Panc1 (cell line): ENCODE data around the gene SLC9B2. TPM values are rescaled to one million over a fixed set of nuclear protein-coding genes. Genes with fewer than 3 reads are reported as not detected.

Source experiments
- ATAC-seq: fragments of 200-7000 bp; cut with Tn5 transposase; 2 replicates; pipeline ENCODE4 v1.9.1; 2020; ENCODE audit warnings: mild to moderate bottlenecking, moderate library complexity
- BruUV-seq: library from RNA; stranded (reverse); fragments of 400-500 nt; replicated peaks from 2 replicates; lab custom pipeline; 2021; lab: Mats Ljungman, UMichigan
- CTCF ChIA-PET: fragments of 300-600 bp; sonication (Branson Sonifier 250); formaldehyde crosslinking; loops from one replicate; lab custom pipeline; 2022; ENCODE audit warnings: antibody characterized with exemption; lab: Charles Lee
- POLR2A ChIA-PET: fragments of 300-600 bp; sonication (Branson Sonifier 250); formaldehyde crosslinking; loops from one replicate; lab custom pipeline; 2022; ENCODE audit warnings: antibody characterized with exemption; lab: Charles Lee
- DNase-seq: peaks from one replicate; pipeline ENCODE4 v3.0.0-alpha.2; 2010; ENCODE audit warnings: low read depth, low spot score
- H3K27ac ChIP-seq: 2 replicates; pipeline ENCODE4 v1.5.1; 2011; ENCODE audit warnings: mild to moderate bottlenecking, low read length, inconsistent platforms
- H3K27me3 ChIP-seq: fragments of 200-500 bp; sonication (Bioruptor generic); 2 replicates; pipeline ENCODE4 v1.6.0; 2014; ENCODE audit warnings: low read length, inconsistent platforms; ENCODE audit not compliant: control insufficient read depth, insufficient read depth
- H3K36me3 ChIP-seq: fragments of 200-500 bp; sonication (Bioruptor generic); 2 replicates; pipeline ENCODE4 v1.5.1; 2014; ENCODE audit warnings: inconsistent platforms, mild to moderate bottlenecking, low read length, moderate library complexity; ENCODE audit not compliant: control insufficient read depth, insufficient read depth
- H3K4me1 ChIP-seq: 2 replicates; pipeline ENCODE4 v1.5.1; 2011; ENCODE audit warnings: inconsistent platforms, mild to moderate bottlenecking, low read length, moderate library complexity; ENCODE audit not compliant: control insufficient read depth, insufficient read depth
- H3K4me3 ChIP-seq, 2 experiments: 2 replicates each; pipeline ENCODE4 v1.5.1; 2011 to 2012; ENCODE audit warnings: low read depth in 2 of 2, low read length in 2 of 2, mild to moderate bottlenecking in 2 of 2, inconsistent platforms in 1 of 2, moderate library complexity in 1 of 2
- H3K9me3 ChIP-seq: fragments of 200-500 bp; sonication (Bioruptor generic); 2 replicates; pipeline ENCODE4 v1.5.1; 2014; ENCODE audit warnings: low read depth, mild to moderate bottlenecking, inconsistent platforms, low read length, moderate library complexity; ENCODE audit not compliant: control insufficient read depth, insufficient read depth
- POLR2AphosphoS5 ChIP-seq: IDR thresholded peaks from 2 replicates; pipeline ENCODE4 v1.6.1; 2012; ENCODE audit warnings: mild to moderate bottlenecking, low read depth, low read length, moderate library complexity
- SIN3A ChIP-seq: IDR thresholded peaks from 2 replicates; pipeline ENCODE4 v1.6.1; 2012; ENCODE audit warnings: low read depth, mild to moderate bottlenecking, low read length, moderate library complexity, borderline replicate concordance; ENCODE audit not compliant: insufficient read depth
- TCF7L2 ChIP-seq: IDR thresholded peaks from 2 replicates; pipeline ENCODE4 v1.6.1; 2011; ENCODE audit warnings: mild to moderate bottlenecking, low read depth, low read length, inconsistent platforms
- in situ Hi-C: cut with HindIII; loops from 2 replicates; pipeline ENCODE4 v1.10.0; 2016; ENCODE audit warnings: low sequenced_read_pairs, low pct_unique_long_range_greater_than_20kb
- intact Hi-C: fragments of 100-400 bp; cut with micrococcal nuclease; formaldehyde crosslinking; loops from one replicate; pipeline ENCODE4 v1.10.0; 2022; ENCODE audit not compliant: unreplicated experiment
- total RNA-seq: library from RNA; stranded (reverse); gene quantifications from one replicate; pipeline ENCODE4 v1.2.1, GENCODE V29; 2021; ENCODE audit not compliant: unreplicated experiment
- TF ChIP-seq, protein P1 (sequence below), 2 experiments: IDR thresholded peaks; 2 replicates each; pipeline ENCODE4 v1.6.1; 2011 to 2012; ENCODE audit warnings: low read depth in 2 of 2, control low read depth in 1 of 2, low read length in 1 of 2, mild to moderate bottlenecking in 1 of 2, moderate library complexity in 1 of 2; ENCODE audit not compliant: insufficient read depth in 1 of 2
- TF ChIP-seq, protein P2 (sequence below): fragments of 450-650 bp; IDR thresholded peaks from 2 replicates; pipeline ENCODE4 v1.5.1; 2017; ENCODE audit warnings: mild to moderate bottlenecking

SLC9B2 gene
- total RNA-seq, 1 experiment from 2014 or later = 14.6 TPM

DNA sequence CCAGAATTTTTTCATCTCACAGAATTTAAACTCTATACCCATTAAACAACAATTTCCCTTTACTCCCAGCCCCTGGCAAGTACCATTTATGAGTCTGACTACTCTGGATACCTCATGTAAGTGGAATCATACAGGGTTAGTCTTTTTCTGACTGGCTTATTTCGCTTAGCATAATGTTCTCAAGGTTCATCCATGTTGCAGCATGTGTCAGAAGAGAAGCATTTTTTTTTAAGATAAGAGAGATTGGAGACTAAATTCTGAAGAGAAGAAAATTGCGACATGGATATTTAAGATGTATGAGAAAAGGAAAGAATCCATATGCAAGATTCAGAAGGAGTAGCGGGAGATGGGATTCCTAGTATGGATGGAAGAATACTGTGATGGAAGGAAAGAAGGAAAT, 45.8 kb downstream of the SLC9B2 start:
- ChIA-PET CTCF (no interaction called here), POLR2A (no interaction called here)
- Histone ChIP-seq H3K4me3 (no peak overlapping the region), H3K9me3 (no peaks in the 10 kb centered on the region), H3K27me3 (no peaks in the 10 kb centered on the region), H3K27ac (no peak overlapping the region), H3K36me3 (no peaks in the 10 kb centered on the region; the same call in 1 of the 2 replicates), H3K4me1 (no peaks in the 10 kb centered on the region)
- intact Hi-C loops (no loop called here), in situ Hi-C loops (no loop called here)
- ATAC-seq (no peak), DNase-seq (no peak)
- no TSS peak for BruUV-seq
- no peak for TF ChIP-seq TCF7L2
- TF ChIP-seq, protein P1, sequence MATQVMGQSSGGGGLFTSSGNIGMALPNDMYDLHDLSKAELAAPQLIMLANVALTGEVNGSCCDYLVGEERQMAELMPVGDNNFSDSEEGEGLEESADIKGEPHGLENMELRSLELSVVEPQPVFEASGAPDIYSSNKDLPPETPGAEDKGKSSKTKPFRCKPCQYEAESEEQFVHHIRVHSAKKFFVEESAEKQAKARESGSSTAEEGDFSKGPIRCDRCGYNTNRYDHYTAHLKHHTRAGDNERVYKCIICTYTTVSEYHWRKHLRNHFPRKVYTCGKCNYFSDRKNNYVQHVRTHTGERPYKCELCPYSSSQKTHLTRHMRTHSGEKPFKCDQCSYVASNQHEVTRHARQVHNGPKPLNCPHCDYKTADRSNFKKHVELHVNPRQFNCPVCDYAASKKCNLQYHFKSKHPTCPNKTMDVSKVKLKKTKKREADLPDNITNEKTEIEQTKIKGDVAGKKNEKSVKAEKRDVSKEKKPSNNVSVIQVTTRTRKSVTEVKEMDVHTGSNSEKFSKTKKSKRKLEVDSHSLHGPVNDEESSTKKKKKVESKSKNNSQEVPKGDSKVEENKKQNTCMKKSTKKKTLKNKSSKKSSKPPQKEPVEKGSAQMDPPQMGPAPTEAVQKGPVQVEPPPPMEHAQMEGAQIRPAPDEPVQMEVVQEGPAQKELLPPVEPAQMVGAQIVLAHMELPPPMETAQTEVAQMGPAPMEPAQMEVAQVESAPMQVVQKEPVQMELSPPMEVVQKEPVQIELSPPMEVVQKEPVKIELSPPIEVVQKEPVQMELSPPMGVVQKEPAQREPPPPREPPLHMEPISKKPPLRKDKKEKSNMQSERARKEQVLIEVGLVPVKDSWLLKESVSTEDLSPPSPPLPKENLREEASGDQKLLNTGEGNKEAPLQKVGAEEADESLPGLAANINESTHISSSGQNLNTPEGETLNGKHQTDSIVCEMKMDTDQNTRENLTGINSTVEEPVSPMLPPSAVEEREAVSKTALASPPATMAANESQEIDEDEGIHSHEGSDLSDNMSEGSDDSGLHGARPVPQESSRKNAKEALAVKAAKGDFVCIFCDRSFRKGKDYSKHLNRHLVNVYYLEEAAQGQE (IDR thresholded peaks at IDR 0.05; ENCODE audit: insufficient read depth in 1 of 2, low read depth in 2 of 2, low read length in 1 of 2) = no peak
- TF ChIP-seq POLR2AphosphoS5 = no peak
- TF ChIP-seq SIN3A = no peak
- TF ChIP-seq, protein P2, sequence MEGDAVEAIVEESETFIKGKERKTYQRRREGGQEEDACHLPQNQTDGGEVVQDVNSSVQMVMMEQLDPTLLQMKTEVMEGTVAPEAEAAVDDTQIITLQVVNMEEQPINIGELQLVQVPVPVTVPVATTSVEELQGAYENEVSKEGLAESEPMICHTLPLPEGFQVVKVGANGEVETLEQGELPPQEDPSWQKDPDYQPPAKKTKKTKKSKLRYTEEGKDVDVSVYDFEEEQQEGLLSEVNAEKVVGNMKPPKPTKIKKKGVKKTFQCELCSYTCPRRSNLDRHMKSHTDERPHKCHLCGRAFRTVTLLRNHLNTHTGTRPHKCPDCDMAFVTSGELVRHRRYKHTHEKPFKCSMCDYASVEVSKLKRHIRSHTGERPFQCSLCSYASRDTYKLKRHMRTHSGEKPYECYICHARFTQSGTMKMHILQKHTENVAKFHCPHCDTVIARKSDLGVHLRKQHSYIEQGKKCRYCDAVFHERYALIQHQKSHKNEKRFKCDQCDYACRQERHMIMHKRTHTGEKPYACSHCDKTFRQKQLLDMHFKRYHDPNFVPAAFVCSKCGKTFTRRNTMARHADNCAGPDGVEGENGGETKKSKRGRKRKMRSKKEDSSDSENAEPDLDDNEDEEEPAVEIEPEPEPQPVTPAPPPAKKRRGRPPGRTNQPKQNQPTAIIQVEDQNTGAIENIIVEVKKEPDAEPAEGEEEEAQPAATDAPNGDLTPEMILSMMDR = no peak

DNA sequence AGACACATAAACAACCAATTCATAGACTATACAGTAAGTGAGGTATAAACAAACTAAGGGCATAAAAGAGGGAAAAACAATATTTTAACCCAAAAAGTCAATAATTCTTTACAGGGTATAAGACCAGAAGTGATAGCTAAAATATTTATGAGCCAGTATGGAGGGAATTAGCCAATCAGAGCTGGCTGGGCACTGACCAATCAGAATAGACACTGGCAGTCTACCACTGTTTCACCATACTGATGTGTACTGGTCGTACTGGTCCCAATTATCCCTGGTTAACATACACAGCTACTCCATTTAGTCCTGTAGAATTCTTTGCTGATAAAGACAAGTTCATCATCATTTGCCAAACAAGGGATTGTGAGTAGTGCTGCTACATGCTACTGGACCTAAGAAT, 47.3 kb downstream of the SLC9B2 start:
- H3K4me3 ChIP-seq = no peak overlapping the region
- intact Hi-C loops (no loop called here), in situ Hi-C loops (no loop called here)
- no peaks in the 10 kb centered on the region for H3K4me1 ChIP-seq
- TF ChIP-seq, protein P1 (IDR thresholded peaks at IDR 0.05; ENCODE audit: insufficient read depth in 1 of 2, low read depth in 2 of 2, low read length in 1 of 2) = no peak
- TF ChIP-seq, protein P2 = no peak
- TF ChIP-seq SIN3A = no peak
- TF ChIP-seq TCF7L2 = no peak
- TF ChIP-seq POLR2AphosphoS5 = no peak
- no peaks in the 10 kb centered on the region for H3K9me3 ChIP-seq
- ChIA-PET POLR2A (no interaction called here), CTCF (no interaction called here)
- no TSS peak for BruUV-seq
- H3K27ac ChIP-seq = no peak overlapping the region
- no peak for ATAC-seq
- DNase-seq = no peak
- H3K27me3 ChIP-seq = no peaks in the 10 kb centered on the region
- H3K36me3 ChIP-seq = no peaks in the 10 kb centered on the region; the same call in 1 of the 2 replicates
